GM21423 (cell line): Measurements from ENCODE around the gene ZNF71.
A peak's percentile ranks its signal among the peaks of the same experiment; 100 is the strongest.
"Not testable (repeated sequence)": the region's sequence is repeated elsewhere in the genome, so short reads cannot be mapped to it uniquely, and the experiment has no call there.

ENCODE experiments used
- ATAC-seq: cut with Tn5 transposase; IDR thresholded peaks from one replicate; pipeline ENCODE4 v1.9.1; 2021; ENCODE audit warnings: mild to moderate bottlenecking, moderate library complexity; ENCODE audit not compliant: unreplicated experiment

The ZNF71 gene

DNA sequence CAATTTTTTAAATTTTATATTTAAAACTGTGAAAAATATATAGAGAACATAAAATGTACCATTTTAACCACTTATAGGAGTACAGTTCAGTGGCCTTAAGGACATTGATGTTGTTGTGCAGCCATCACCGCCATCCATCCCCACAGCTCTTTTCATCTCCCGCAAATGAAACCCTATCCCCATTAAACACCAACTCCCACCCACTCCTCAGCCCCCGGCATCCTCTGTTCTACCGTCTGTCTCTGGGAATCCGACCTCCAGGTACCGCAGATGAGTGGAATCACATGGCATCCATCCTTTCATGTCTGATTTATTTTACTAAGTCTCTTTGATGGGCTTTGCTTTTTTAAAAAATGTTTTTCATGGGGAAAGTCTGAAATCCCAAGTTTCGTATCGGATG is 24.0 kb downstream of the ZNF71 start:
- ATAC-seq, result no peak

DNA sequence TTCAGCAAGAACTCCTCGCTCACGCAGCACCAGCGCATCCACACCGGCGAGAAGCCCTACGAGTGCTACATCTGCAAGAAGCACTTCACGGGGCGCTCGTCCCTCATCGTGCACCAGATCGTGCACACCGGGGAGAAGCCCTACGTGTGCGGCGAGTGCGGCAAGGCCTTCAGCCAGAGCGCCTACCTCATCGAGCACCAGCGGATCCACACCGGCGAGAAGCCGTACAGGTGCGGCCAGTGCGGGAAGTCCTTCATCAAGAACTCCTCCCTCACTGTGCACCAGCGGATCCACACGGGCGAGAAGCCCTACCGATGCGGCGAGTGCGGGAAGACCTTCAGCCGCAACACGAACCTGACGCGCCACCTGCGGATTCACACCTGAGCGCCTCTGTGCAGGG is 27.3 kb downstream of the ZNF71 start:
- no peak for ATAC-seq

DNA sequence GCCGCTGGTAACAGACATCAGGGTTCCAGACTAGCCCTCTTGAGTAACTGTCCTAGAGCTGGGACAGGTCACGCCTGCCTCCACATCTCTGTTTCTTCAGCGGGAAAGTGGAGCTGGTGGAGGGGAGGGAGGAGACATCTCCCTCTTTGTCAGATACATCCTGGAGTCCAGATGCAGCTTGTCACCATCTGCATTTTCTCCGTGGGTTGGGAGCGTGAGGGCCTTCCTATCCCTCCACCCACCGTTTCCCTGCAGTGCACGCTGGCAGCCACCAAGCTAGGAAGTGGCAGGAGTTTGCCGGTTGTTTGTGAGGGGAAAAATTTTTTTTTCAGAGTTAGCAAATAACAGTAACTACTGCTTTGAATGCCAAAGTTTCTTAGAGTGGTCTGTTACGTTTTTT is 27.9 kb downstream of the ZNF71 start:
- no peak for ATAC-seq

DNA sequence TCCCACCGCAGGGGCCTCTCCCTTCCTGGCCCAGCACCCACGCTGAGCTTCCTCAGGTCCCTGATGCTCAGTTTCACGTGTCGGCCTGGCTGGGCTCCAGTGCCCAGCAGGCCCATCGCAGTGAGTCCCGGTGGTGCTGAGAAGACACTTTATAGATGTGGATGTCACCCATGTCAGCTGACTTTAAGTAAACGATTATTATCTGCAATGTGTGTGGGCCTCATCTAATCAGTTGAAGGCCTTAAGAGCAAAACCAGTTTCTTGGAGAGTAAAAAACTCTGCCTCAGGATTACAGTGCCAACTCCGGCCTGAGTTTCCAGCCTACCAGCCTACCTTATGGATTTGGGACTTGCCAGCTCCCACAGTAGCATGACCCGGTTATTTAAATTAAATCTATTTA is 30.6 kb downstream of the ZNF71 start:
- no peak for ATAC-seq

DNA sequence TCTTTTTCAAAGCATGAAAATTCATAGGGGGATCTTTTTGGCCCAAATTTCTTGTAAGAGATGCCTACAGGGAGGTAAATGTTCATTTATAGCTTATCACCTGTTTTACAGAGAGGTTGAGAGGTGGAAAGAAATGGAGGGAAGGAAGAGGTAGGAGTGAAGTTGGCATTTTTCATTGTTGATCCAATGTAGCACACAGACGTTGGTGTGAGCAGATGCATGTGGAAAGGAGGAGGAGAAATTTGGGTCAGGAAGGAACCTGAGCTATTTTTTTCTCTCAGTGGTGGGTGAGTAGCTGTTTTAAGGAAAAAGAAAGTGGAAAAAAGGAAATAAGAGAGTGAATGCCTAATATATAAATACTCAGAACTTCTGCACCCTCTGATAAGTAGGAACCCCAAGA is 37.9 kb downstream of the ZNF71 start:
- ATAC-seq, result no peak

DNA sequence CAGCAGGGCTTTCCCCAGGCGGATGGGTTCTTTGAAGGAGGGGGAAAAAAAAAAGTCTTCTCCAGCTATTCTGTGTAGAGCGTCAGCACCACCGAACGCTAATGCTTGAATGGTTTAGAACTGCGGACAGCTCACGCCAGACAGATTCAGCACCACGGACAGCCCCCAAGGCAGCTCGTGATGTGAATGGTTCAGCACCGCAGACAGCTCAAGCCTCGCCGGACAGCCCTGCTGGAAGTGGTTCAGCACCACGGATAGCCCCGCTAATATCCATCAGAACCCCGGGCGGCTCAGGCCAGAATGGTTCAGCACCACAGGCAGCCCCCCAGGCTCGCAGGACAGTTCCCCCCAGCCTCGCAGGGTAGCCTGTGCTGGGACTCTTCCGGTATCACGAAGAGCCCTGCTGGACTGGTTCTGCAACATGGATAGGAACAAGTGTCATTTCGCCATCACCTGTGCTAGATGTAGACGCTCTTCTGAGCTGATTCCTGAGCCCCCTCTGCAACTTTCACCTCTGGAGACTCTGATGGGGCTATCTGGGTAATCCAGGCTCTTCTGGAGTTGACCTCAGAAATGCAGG is 43.0 kb downstream of the ZNF71 start:
- no peak for ATAC-seq

DNA sequence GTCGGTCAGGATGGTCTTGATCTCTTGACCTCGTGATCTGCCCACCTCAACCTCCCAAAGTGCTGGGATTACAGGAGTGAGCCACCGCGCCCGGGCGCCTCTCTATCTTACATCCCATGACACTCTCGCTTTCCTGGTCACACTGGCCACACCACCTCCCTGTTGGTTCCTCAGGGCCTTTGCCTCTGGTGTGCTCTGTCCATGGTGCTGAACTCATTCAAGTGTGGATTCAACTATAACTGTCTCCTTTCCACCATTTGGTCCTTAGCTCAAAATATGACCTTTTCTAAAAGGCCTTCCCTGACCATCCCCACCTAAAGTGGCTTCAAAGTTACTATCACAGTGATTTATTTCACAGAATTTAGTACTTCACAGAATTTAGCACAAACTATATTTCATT is 44.1 kb downstream of the ZNF71 start:
- ATAC-seq, result no peak

DNA sequence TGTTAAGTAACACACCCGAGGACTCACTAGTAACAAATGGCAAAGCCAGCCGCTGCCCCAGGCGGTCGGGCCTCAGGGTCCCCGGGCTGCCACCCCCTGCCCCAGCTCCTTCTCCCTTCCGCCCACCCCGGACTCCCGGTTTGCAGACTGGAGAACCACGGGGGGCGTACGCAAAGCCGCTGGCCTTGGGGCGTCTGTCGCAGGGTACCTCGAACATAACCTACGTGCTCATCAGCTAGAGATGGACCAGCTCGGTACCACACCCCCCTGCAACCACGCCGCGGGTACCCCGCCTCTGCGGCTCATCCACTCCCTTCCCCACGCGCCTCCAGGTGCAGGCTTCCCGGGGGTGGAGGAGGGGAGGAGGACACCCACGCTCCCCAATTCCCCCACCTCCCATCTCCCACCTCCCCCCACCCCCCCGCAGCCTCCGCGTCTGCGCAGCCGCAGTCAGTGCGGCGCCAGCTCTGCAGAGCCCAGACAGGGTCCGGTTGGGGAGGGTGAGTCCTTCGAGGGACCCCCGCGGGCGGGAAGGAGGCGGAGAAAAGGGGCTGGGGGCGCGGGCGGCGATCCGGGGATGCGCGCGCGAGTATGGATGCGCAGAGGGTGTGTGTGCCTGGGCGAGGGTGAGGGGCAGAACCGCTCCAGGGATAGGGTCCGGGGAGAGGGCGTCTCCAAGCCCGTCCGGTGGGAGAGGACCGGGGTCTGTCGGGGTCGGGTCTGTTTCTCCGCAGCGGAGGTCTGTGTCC is 47.8 kb downstream of the ZNF71 start, which contains the start of gene SMIM17:
SMIM17 (plus strand) TSS at position 449 of the 749 bp plus-strand sequence. CDS start 2,509 bp downstream, outside the sequence.
- ATAC-seq, result no peak

DNA sequence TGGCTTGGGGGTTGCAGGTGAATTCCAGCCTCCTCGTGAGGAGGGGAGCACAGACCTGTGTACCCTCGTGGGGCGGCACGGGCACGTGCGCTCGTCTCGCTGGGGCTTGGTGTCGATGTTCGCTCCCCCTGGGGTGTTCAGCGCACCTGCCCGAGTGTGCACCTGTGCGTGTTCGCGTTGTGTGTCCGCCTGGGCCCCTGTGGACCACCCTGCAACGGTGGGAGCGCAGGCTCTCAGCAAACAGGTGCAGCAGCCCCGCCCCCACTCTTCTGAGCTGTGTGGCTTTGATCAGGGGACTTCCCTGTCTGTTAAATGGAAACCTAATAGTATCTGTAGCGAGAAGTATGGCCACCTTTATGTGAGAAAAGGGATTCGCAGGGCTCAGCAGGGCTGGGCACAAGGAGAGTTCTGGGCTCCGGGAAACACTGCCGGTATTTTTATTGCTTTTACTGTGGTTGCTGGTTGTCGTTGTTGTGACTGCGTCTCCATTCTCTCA is 48.4 kb downstream of the ZNF71 start:
- no peak for ATAC-seq

DNA sequence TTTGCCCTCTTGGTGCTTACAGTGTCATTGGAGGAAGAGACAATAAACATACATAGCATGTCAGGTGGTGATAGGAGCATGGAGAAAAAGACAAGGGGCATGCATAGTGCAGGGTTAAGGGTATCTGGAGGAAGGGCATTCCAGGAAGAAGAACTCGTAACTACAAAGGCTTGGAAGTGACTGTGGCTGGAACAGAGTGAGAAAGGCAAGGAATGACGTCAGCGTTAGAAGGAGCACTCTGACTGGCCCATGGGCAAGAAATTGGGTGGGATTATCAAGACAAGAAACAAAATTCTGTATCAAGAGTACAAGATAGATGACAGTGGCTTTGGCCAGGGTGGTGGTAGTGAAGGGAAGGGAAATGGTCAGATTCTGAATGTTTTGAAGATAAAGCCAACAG is 59.0 kb downstream of the ZNF71 start:
- ATAC-seq, result no peak

DNA sequence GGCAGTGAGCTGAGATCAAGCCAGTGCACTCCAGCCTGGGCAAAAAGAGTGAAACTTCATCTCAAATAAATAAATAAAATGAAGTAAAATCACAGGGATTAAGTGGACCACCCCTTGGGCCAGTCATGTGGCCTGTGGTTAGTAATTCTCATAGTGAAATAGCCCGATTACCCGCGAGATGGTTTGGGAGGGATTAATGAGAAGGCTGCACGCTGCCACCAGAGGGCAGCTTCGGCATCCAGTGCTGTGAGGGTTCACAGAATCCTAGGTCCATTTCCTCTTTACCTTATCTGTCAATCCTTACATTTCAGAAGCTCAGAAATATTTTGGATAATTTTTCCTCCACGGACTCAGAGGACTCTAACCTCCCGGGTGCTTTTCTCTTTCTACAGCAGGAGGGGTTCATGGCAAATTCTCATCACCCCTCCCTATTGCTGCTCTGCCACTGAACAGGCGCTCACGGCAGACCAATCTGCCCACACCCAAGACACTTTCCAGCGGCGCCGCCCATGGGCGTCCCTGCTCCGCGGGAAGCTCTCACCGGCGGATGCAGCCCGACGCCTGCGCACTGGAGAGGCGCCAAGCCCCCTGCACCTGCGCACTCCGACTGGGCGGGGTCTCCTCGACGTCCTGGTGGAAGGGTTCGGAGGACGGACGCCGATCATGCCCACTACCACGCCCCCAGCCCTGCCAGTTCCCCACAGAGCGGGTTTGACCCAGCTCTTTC is 65.4 kb downstream of the ZNF71 start:
- ATAC-seq, result no peak

DNA sequence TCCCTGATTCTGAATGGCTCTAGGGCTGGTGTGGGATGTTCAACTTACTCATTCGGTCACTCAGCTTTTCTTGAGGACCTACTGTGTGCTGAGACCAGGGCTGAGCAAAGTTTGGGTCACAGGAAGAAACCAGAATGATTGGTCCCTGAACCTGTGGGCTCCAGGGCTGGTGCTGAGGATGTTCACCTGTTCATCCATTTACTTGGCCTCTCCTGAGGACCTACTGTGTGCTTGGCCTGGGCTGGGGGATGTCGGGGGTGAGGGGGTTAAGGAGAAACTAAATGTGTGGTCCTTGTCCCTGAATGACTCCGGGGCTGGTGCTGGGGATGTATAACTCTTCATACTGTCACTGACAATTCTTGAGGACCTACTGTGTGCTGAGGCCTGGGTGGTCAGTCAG is 66.1 kb downstream of the ZNF71 start:
- ATAC-seq, result no peak

DNA sequence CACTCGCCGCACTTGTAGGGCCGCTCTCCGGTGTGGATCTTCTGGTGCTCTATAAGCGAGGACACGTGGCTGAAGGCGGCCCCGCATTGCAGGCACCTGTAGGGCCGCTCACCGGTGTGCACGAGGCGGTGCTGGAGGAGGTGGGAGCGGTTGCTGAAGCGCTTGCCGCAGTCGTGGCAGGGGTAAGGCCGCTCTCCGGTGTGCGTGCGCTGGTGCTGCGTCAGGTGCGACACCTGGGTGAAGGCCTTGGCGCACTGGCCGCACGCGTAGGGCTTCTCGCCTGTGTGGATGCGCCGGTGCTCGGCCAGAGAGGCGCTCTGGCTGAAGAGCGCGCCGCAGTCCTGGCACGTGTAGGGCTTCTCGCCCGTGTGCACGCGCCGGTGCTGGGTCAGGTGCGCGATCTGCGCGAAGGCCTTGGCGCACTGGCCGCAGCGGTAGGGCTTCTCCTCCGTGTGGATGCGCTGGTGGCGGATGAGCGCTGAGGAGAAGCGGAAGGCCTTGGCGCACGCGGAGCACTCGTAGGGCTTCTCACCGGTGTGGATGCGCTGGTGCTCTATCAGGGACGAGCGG is 68.9 kb downstream of the ZNF71 start:
- ATAC-seq, result no peak

DNA sequence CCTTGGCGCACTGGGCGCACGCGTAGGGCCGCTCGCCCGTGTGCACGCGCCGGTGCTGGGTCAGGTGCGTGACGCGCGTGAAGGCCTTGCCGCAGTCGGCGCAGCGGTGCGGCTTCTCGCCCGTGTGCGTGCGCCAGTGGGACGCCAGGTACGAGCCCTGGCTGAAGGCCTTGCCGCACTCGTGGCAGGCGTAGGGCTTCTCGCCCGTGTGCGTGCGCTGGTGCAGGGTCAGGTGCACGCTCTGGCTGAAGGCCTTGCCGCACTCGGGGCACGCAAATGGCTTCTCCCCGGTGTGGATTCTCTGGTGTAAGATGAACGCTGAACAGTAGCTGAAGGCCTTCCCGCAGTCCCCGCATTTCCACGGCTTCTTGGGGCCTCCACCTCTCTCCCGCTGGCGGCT is 69.4 kb downstream of the ZNF71 start:
- ATAC-seq, result no peak

DNA sequence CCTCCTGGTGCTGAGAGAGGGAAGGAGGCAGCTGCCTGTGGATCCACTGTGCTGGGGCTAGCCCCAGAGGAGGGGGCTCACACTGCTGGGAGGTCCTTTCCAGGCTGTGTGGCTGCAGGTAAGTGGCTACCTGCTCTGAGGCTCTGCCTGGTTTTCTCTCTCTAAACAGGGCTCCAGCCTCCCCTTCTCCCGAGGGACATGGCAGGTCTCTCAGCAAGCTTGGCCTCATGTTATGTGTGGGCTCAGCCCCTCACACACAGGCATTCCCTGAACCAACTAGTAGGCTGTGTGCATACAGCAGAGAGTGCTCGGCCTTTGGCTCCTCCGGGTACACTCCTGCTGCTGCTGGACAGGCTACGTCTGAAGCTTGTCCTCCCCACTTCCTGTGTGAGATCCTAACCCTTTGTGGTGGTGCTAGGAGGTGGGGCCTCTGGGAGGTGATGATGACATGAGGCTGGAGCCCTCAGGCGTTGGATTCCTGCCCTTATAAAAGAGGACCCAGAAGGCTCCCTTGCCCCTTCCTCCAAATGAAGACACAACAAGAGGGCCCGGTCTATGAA is 72.3 kb downstream of the ZNF71 start:
- ATAC-seq, result no peak

DNA sequence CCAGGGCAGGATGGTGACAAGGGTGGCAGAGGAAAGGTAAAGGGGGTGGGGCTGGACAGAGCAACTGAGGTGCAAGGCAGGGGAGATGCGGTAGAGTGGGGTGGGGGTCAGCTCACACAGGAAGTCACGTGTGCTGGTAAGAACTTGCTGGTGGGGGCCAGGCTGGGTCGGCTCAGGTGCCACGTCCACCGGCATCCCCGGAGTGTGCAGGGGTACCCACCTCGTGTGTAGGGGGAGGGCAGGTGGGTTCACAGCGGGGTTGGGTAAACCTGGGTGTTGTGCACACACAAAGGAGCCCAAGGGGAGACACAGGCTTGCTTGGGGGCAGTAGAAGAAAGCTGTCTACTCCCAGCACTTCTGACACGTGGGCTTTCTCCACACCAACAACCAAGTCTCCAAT is 73.6 kb downstream of the ZNF71 start:
- no peak for ATAC-seq

DNA sequence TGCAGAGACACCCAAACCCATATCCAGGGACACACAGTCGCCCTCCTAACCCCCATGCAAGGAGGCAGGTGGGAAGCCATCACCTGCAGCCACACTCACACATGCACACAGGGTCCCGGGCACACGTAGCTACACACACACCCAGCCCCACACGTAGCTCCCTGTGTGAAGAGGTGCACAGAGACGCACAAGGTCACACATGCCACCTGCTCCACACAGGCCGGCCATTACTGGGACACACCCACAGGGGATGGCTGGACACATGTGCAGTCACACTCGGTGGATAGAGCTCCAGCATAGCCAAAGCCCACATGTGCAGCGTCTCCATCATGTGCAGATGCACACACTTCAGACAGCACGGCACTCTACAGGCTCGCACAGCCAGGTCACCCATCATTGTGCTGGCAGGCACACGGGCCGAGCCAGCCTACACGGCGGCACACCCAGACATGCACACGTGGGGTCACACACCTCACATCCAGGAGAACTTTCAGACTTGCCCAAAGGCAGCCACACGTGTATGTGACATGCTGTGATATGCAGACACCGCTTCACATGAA is 75.4 kb downstream of the ZNF71 start:
- no peak for ATAC-seq

DNA sequence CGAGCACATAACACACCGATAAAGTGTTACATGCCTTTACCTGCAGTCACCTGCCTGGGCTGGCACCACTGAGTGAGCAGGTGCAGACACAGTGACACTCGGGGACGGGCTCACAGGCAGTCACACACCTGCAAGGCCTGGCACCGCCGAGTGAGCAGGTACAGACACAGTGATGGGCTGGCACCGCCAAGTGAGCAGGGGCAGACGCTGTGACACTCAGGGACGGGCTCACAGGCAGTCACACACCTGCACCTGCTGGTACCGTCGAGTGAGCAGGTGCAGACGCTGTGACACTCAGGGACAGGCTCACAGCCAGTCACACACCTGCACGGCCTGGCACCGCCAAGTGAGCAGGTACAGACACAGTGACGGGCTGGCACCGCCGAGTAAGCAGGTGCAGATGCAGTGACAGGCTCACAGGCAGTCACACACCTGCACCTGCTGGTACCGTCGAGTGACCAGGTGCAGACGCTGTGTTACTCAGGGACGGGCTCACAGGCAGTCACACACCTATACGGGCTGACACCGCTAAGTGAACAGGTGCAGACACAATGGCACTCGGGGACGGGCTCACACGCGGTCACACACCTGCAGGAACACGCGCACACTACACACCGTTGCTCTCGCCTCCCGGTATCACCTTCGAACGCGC is 76.0 kb downstream of the ZNF71 start:
- ATAC-seq, result no peak

DNA sequence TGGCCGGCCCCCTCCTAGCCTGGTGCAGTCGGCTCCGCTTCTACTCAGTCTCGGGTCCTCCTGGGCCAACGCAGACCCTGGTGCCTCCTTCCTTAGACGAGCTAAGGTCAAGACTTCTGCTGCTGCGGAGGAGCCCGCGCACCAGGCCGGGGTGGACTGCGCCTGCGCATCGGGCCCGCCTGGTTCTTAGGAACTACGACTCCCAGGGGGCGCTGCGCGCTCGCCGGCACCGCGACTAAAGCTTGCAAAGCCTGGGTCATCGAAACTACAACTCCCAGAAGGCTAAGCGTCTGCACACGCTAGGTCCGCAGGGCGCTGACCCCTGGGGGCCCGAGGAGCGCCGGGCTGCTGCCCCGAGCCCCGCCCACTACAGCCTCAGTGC is 76.5 kb downstream of the ZNF71 start, which contains the start of gene ZNF835:
ZNF835 (minus strand) TSS at position 145 of the 382 bp plus-strand sequence. CDS start 6,559 bp downstream, outside the sequence.
- peak; percentile 56 for ATAC-seq

DNA sequence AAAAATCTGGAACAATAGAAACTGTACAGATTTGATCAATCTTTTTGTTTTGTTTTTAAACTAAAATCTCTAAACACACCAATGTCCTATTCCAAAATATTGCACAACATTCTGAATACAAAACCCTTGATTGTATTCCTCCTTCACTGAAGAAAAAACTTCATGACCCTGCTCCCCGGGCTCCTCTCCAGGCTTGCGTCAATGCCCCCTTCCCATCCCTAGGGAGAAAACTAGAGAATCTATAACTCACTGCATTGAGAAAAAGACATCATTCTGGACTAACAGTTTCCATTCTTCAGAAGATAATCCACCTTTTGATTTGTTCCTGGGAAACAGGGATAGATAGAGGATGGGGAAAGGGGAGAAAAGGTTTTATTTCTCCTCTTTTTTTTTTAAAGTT is 77.5 kb downstream of the ZNF71 start:
- not testable (repeated sequence) for ATAC-seq
